PC-3 (cell line): ENCODE data around the gene UBE2E1.

ENCODE experiments used
- CTCF ChIP-seq: fragments of 300-600 bp; sonication (generic); conservative IDR thresholded peaks from 2 replicates; pipeline ENCODE4 v1.5.1; 2017; ENCODE audit warnings: antibody characterized with exemption, low read depth, mild to moderate bottlenecking, low read length
- EZH2 ChIP-seq: fragments of 300-600 bp; sonication (generic); IDR thresholded peaks from one replicate; pipeline ENCODE4 v1.6.1; 2017; ENCODE audit warnings: antibody characterized with exemption, mild to moderate bottlenecking, low read length; ENCODE audit not compliant: unreplicated experiment

- no peak for TF ChIP-seq CTCF
- no peak for TF ChIP-seq EZH2
Observed at GRCh38 chr3:23758253-23758838, 47.4 kb upstream of the UBE2E1 start.
